Activated CD4-positive, alpha-beta T cell treated with anti-CD3 and anti-CD28 coated beads for 36 hours (primary cell): ENCODE data around the gene KIR3DL2. TPM values are rescaled to one million over a fixed set of nuclear protein-coding genes. Genes with fewer than 3 reads are reported as not detected.
"Not testable (repeated sequence)": the region's sequence is repeated elsewhere in the genome, so short reads cannot be mapped to it uniquely, and the experiment has no call there.

Experiments
- ATAC-seq: fragments of 200-7000 bp; cut with Tn5 transposase; one replicate; pipeline ENCODE4 v1.10.0; 2021; ENCODE audit warnings: mild to moderate bottlenecking, moderate library complexity
- CTCF ChIA-PET: fragments of 350-600 bp; sonication (Branson Sonifier 250); formaldehyde crosslinking; loops from one replicate; lab custom pipeline; 2021; ENCODE audit warnings: antibody characterized with exemption; lab: Charles Lee
- POLR2A ChIA-PET: fragments of 350-600 bp; sonication (Branson Sonifier 250); formaldehyde crosslinking; loops from one replicate; lab custom pipeline; 2021; ENCODE audit warnings: antibody characterized with exemption, inconsistent platforms; lab: Charles Lee
- DNase-seq: peaks from one replicate; pipeline ENCODE4 v3.0.0-alpha.2; 2020
- H3K27ac Mint-ChIP-seq: one replicate; pipeline ENCODE4 v1.8.0; 2021; ENCODE audit warnings: mixed read lengths
- H3K27me3 Mint-ChIP-seq: one replicate; pipeline ENCODE4 v1.8.0; 2021; ENCODE audit warnings: mixed read lengths
- H3K36me3 Mint-ChIP-seq: one replicate; pipeline ENCODE4 v1.8.0; 2021; ENCODE audit warnings: low read depth, mixed read lengths
- H3K4me1 Mint-ChIP-seq: one replicate; pipeline ENCODE4 v1.8.0; 2021; ENCODE audit warnings: mixed read lengths
- H3K4me3 Mint-ChIP-seq: one replicate; pipeline ENCODE4 v1.8.0; 2021; ENCODE audit warnings: mild to moderate bottlenecking, moderate library complexity, mixed read lengths
- H3K9me3 Mint-ChIP-seq: one replicate; pipeline ENCODE4 v1.8.0; 2021; ENCODE audit warnings: low read depth, mixed read lengths
- intact Hi-C, 2 experiments: fragments of 100-400 bp; cut with DNase I in 1 of 2; cut with micrococcal nuclease in 1 of 2; formaldehyde crosslinking; loops; one replicate each; pipeline versions ENCODE4 v1.14.2 to v1.15.1; 2022 to 2024; cut with DNase I, micrococcal nuclease
- total RNA-seq, 2 experiments: library from RNA; stranded (reverse); gene quantifications; one replicate each; pipeline ENCODE4 v1.2.3, GENCODE V29; 2021

Gene KIR3DL2
- total RNA-seq, 2 experiments from 2014 or later = 1.3 to 1.4 TPM

- Mint-ChIP-seq H3K27me3 (peaks cover 22% of the 10 kb centered on the region), H3K36me3 (no peaks in the 10 kb centered on the region), H3K4me1 (no peaks in the 10 kb centered on the region), H3K4me3 (no peak overlapping the region), H3K27ac (no peak overlapping the region), H3K9me3 (no peaks in the 10 kb centered on the region)
- intact Hi-C loops = no loop called here
- ATAC-seq = no peak
- CTCF ChIA-PET = no interaction called here
- DNase-seq = no peak
- POLR2A ChIA-PET = no interaction called here
Observed at GRCh38 chr19:54875506-54875905, 25.3 kb downstream of the KIR3DL2 start.

- no peaks in the 10 kb centered on the region for H3K9me3 Mint-ChIP-seq
- no peak overlapping the region for H3K4me3 Mint-ChIP-seq
- POLR2A ChIA-PET = no interaction called here
Observed at GRCh38 chr19:54877471-54877870, 27.2 kb downstream of the KIR3DL2 start.

GRCh38 chr19:54881884-54882283, 31.6 kb downstream of the KIR3DL2 start:
- Mint-ChIP-seq H3K4me3 (no peak overlapping the region), H3K4me1 (no peaks in the 10 kb centered on the region), H3K36me3 (no peaks in the 10 kb centered on the region), H3K9me3 (no peaks in the 10 kb centered on the region), H3K27me3 (peaks cover 31% of the 10 kb centered on the region), H3K27ac (no peak overlapping the region)
- ChIA-PET CTCF (interaction anchor here (1.0 to 1.2 kb wide), 3 partner anchors 21 to 146 kb away, joined by 3 read pairs; no protein-coding TSS in a partner anchor), POLR2A (interaction anchor here (0.6 kb wide), 1 partner anchor 1058 kb away, joined by 3 read pairs; no protein-coding TSS in a partner anchor)
- intact Hi-C loops = loop anchor here in 1 of 2 experiments (5.0 kb wide), 1 partner anchor 250 kb away; no protein-coding TSS in a partner anchor
- DNase-seq = no peak
- ATAC-seq = no peak

More at GRCh38 chr19:54877471-54877870, 27.2 kb downstream of the KIR3DL2 start:
- Mint-ChIP-seq H3K4me1 (no peaks in the 10 kb centered on the region), H3K36me3 (no peaks in the 10 kb centered on the region), H3K27ac (no peak overlapping the region), H3K27me3 (peaks cover 22% of the 10 kb centered on the region)
- DNase-seq (no peak), ATAC-seq (no peak)
- CTCF ChIA-PET = no interaction called here
- intact Hi-C loops = no loop called here

GRCh38 chr19:54882758-54883157, 32.5 kb downstream of the KIR3DL2 start:
- Mint-ChIP-seq H3K4me3 (no peak overlapping the region), H3K36me3 (no peaks in the 10 kb centered on the region), H3K4me1 (no peaks in the 10 kb centered on the region), H3K27ac (no peak overlapping the region), H3K9me3 (no peaks in the 10 kb centered on the region), H3K27me3 (peaks cover 31% of the 10 kb centered on the region)
- ATAC-seq (peak; percentile 70), DNase-seq (no peak)
- POLR2A ChIA-PET = no interaction called here
- CTCF ChIA-PET = no interaction called here
- intact Hi-C loops = loop anchor here in 1 of 2 experiments (5.0 kb wide), 1 partner anchor 250 kb away; no protein-coding TSS in a partner anchor

- Mint-ChIP-seq H3K9me3 (no peaks in the 10 kb centered on the region), H3K27ac (no peak overlapping the region), H3K4me3 (no peak overlapping the region), H3K4me1 (no peaks in the 10 kb centered on the region), H3K36me3 (no peaks in the 10 kb centered on the region), H3K27me3 (peaks cover 29% of the 10 kb centered on the region)
- ATAC-seq (no peak), DNase-seq (no peak)
- ChIA-PET POLR2A (no interaction called here), CTCF (no interaction called here)
- intact Hi-C loops = loop anchor here in 1 of 2 experiments (5.0 kb wide), 1 partner anchor 249 kb away; no protein-coding TSS in a partner anchor
Observed at GRCh38 chr19:54883228-54883627, 33.0 kb downstream of the KIR3DL2 start.

GRCh38 chr19:54888239-54888638, 38.0 kb downstream of the KIR3DL2 start:
- intact Hi-C loops = no loop called here
- Mint-ChIP-seq H3K9me3 (no peaks in the 10 kb centered on the region), H3K4me1 (no peaks in the 10 kb centered on the region), H3K27ac (no peak overlapping the region), H3K27me3 (peaks cover 6% of the 10 kb centered on the region), H3K4me3 (no peak overlapping the region), H3K36me3 (no peaks in the 10 kb centered on the region)
- no peak for DNase-seq
- CTCF ChIA-PET = no interaction called here
- POLR2A ChIA-PET = no interaction called here
- no peak for ATAC-seq

- CTCF ChIA-PET = no interaction called here
- POLR2A ChIA-PET = interaction anchor here (0.5 kb wide), 1 partner anchor 438 kb away, joined by 3 read pairs; no protein-coding TSS in a partner anchor
- intact Hi-C loops = no loop called here
- Mint-ChIP-seq H3K9me3 (no peaks in the 10 kb centered on the region), H3K4me1 (no peaks in the 10 kb centered on the region), H3K27me3 (peaks cover 4% of the 10 kb centered on the region), H3K27ac (no peak overlapping the region), H3K4me3 (no peak overlapping the region), H3K36me3 (no peaks in the 10 kb centered on the region)
- DNase-seq = no peak
- ATAC-seq = no peak
Observed at GRCh38 chr19:54889566-54889965, 39.3 kb downstream of the KIR3DL2 start.

- Mint-ChIP-seq H3K27me3 (peaks cover 4% of the 10 kb centered on the region), H3K9me3 (no peaks in the 10 kb centered on the region), H3K4me3 (no peak overlapping the region), H3K36me3 (no peaks in the 10 kb centered on the region), H3K4me1 (no peaks in the 10 kb centered on the region), H3K27ac (no peak overlapping the region)
- DNase-seq (no peak), ATAC-seq (no peak)
- intact Hi-C loops = no loop called here
- CTCF ChIA-PET = no interaction called here
- POLR2A ChIA-PET = no interaction called here
Observed at GRCh38 chr19:54893406-54893805, 43.2 kb downstream of the KIR3DL2 start.

GRCh38 chr19:54894106-54894505, 43.9 kb downstream of the KIR3DL2 start:
- H3K36me3 Mint-ChIP-seq, CTCF ChIA-PET, H3K9me3 Mint-ChIP-seq, POLR2A ChIA-PET, intact Hi-C loops, H3K27ac Mint-ChIP-seq, H3K27me3 Mint-ChIP-seq, H3K4me1 Mint-ChIP-seq, DNase-seq, ATAC-seq, H3K4me3 Mint-ChIP-seq: not testable (repeated sequence)

- intact Hi-C loops = no loop called here
- ChIA-PET CTCF (no interaction called here), POLR2A (no interaction called here)
- Mint-ChIP-seq H3K36me3 (no peaks in the 10 kb centered on the region), H3K4me1 (no peaks in the 10 kb centered on the region), H3K9me3 (no peaks in the 10 kb centered on the region), H3K27me3 (peaks cover 14% of the 10 kb centered on the region), H3K4me3 (no peak overlapping the region), H3K27ac (no peak overlapping the region)
- ATAC-seq (no peak), DNase-seq (no peak)
Observed at GRCh38 chr19:54896036-54896435, 45.8 kb downstream of the KIR3DL2 start.

GRCh38 chr19:54898685-54899084, 48.4 kb downstream of the KIR3DL2 start:
- H3K9me3 Mint-ChIP-seq, ATAC-seq, CTCF ChIA-PET, POLR2A ChIA-PET, DNase-seq, H3K36me3 Mint-ChIP-seq, intact Hi-C loops, H3K27ac Mint-ChIP-seq, H3K4me1 Mint-ChIP-seq, H3K4me3 Mint-ChIP-seq: not testable (repeated sequence)
- H3K27me3 Mint-ChIP-seq = peaks cover 14% of the 10 kb centered on the region

GRCh38 chr19:54899646-54900045, 49.4 kb downstream of the KIR3DL2 start:
- peaks cover 14% of the 10 kb centered on the region for H3K27me3 Mint-ChIP-seq
- DNase-seq, CTCF ChIA-PET, H3K9me3 Mint-ChIP-seq, intact Hi-C loops, H3K4me3 Mint-ChIP-seq, H3K36me3 Mint-ChIP-seq, POLR2A ChIA-PET, H3K4me1 Mint-ChIP-seq, H3K27ac Mint-ChIP-seq, ATAC-seq: not testable (repeated sequence)
